NCI-H345 treated with DMSO at 0.1 percent for 48 hours (cell line): Measurements from ENCODE around the gene PACS1.
A peak's percentile ranks its signal among the peaks of the same experiment; 100 is the strongest.

Experiments used
- DNase-seq: peaks from one replicate; lab custom pipeline; 2025; ENCODE audit not compliant: unreplicated experiment; lab: John Stamatoyannopoulos, UW

The PACS1 gene

GRCh38 chr11:66220566-66220935, 150.5 kb downstream of the PACS1 start:
- DNase-seq = no peak

- DNase-seq = no peak
Measured at GRCh38 chr11:66221012-66221411, 150.9 kb downstream of the PACS1 start.

GRCh38 chr11:66221726-66222236, 151.7 kb downstream of the PACS1 start:
- DNase-seq = no peak

- peak; percentile 90 for DNase-seq
Measured at GRCh38 chr11:66222358-66223149, 152.5 kb downstream of the PACS1 start.

- DNase-seq = no peak
Measured at GRCh38 chr11:66224226-66224855, 154.3 kb downstream of the PACS1 start.

- DNase-seq = no peak
Measured at GRCh38 chr11:66225066-66225465, 155.0 kb downstream of the PACS1 start.

- DNase-seq = no peak
Measured at GRCh38 chr11:66226101-66226500, 156.0 kb downstream of the PACS1 start.

GRCh38 chr11:66227700-66228099, 157.6 kb downstream of the PACS1 start:
- DNase-seq = no peak

- DNase-seq = no peak
Measured at GRCh38 chr11:66228521-66228920, 158.4 kb downstream of the PACS1 start.

GRCh38 chr11:66230156-66230555, 160.1 kb downstream of the PACS1 start:
- no peak for DNase-seq

- no peak for DNase-seq
Measured at GRCh38 chr11:66230978-66231377, 160.9 kb downstream of the PACS1 start.

GRCh38 chr11:66231561-66231960, 161.5 kb downstream of the PACS1 start:
- peak; percentile 85 for DNase-seq

- DNase-seq = no peak
Measured at GRCh38 chr11:66232769-66233168, 162.7 kb downstream of the PACS1 start.

- DNase-seq = no peak
Measured at GRCh38 chr11:66233301-66233700, 163.2 kb downstream of the PACS1 start.

GRCh38 chr11:66235141-66235540, 165.1 kb downstream of the PACS1 start:
- no peak for DNase-seq

- DNase-seq = no peak
Measured at GRCh38 chr11:66237867-66238266, 167.8 kb downstream of the PACS1 start.

- DNase-seq = no peak
Measured at GRCh38 chr11:66238786-66239413, 168.8 kb downstream of the PACS1 start.

GRCh38 chr11:66239511-66239910, 169.4 kb downstream of the PACS1 start:
- no peak for DNase-seq

GRCh38 chr11:66239998-66240780, 170.1 kb downstream of the PACS1 start:
- DNase-seq = no peak

GRCh38 chr11:66240781-66241136, 170.7 kb downstream of the PACS1 start:
- DNase-seq = no peak

GRCh38 chr11:66242095-66242765, 172.2 kb downstream of the PACS1 start:
- DNase-seq = no peak
